HL-60 (cell line): ENCODE data around the gene PIGV.

Experiments
- DNase-seq, 2 experiments: peaks; one replicate each; pipeline ENCODE4 v3.0.0-alpha.2; 2010 to 2020; ENCODE audit warnings: low read depth in 1 of 2, low spot score in 1 of 2
- H3K27ac ChIP-seq: fragments of 250-450 bp; sonication (Bioruptor Pico); replicated peaks from 2 replicates; pipeline ENCODE4 v1.5.1; 2020; ENCODE audit warnings: mild to moderate bottlenecking, moderate library complexity
- H3K27me3 ChIP-seq: fragments of 250-450 bp; sonication (Bioruptor Pico); 2 replicates; pipeline ENCODE4 v1.5.1; 2021; ENCODE audit warnings: mild to moderate bottlenecking, moderate library complexity; ENCODE audit not compliant: insufficient read depth, poor library complexity, severe bottlenecking
- H3K4me3 ChIP-seq: replicated peaks from 2 replicates; pipeline ENCODE4 v1.5.1; 2011; ENCODE audit warnings: mild to moderate bottlenecking, control low read depth, low read length; ENCODE audit not compliant: insufficient read depth
- GABPA ChIP-seq: IDR thresholded peaks from 2 replicates; pipeline ENCODE4 v1.6.1; 2012; ENCODE audit warnings: low read depth
- POLR2AphosphoS5 ChIP-seq: IDR thresholded peaks from 2 replicates; pipeline ENCODE4 v1.6.1; 2012; ENCODE audit warnings: low read depth
- SPI1 ChIP-seq: IDR thresholded peaks from 2 replicates; pipeline ENCODE4 v1.6.1; 2012; ENCODE audit warnings: low read depth, mild to moderate bottlenecking, borderline replicate concordance
- TF ChIP-seq, protein P1 (sequence below): IDR thresholded peaks from 2 replicates; pipeline ENCODE4 v1.6.1; 2012; ENCODE audit warnings: low read depth; ENCODE audit not compliant: insufficient replicate concordance
- TF ChIP-seq, protein P2 (sequence below): IDR thresholded peaks from one replicate; pipeline ENCODE4 v1.5.1; 2011; ENCODE audit warnings: low read length, control low read depth, inconsistent platforms; ENCODE audit not compliant: insufficient read depth

PIGV gene

DNA sequence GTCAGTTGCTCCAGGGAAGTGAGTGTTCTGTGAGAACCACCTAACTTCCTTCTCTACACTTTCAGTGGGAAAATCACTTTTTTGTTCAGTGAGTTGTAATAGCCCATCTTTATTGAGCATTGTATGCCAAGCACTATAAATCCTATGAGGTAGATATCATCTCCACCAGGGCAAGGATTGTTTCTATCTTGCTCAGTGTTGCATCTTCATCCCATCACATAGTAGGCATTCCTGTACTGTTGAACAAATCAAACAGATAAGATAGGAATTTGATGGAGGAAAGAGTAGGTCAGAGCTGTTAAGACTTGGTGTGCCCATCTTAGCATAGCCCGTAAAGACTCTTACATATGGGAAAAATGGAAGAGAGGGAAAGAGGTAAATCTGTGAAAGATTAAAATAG lies 2.9 kb upstream of the PIGV start:
- Histone ChIP-seq H3K4me3 (no peak overlapping the region), H3K27ac (peak overlapping the region; percentile 100), H3K27me3 (no peaks in the 10 kb centered on the region)
- TF ChIP-seq, protein P1, sequence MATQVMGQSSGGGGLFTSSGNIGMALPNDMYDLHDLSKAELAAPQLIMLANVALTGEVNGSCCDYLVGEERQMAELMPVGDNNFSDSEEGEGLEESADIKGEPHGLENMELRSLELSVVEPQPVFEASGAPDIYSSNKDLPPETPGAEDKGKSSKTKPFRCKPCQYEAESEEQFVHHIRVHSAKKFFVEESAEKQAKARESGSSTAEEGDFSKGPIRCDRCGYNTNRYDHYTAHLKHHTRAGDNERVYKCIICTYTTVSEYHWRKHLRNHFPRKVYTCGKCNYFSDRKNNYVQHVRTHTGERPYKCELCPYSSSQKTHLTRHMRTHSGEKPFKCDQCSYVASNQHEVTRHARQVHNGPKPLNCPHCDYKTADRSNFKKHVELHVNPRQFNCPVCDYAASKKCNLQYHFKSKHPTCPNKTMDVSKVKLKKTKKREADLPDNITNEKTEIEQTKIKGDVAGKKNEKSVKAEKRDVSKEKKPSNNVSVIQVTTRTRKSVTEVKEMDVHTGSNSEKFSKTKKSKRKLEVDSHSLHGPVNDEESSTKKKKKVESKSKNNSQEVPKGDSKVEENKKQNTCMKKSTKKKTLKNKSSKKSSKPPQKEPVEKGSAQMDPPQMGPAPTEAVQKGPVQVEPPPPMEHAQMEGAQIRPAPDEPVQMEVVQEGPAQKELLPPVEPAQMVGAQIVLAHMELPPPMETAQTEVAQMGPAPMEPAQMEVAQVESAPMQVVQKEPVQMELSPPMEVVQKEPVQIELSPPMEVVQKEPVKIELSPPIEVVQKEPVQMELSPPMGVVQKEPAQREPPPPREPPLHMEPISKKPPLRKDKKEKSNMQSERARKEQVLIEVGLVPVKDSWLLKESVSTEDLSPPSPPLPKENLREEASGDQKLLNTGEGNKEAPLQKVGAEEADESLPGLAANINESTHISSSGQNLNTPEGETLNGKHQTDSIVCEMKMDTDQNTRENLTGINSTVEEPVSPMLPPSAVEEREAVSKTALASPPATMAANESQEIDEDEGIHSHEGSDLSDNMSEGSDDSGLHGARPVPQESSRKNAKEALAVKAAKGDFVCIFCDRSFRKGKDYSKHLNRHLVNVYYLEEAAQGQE, result no peak
- no peak for TF ChIP-seq SPI1
- no peak for TF ChIP-seq POLR2AphosphoS5
- TF ChIP-seq GABPA, result no peak
- TF ChIP-seq, protein P2, sequence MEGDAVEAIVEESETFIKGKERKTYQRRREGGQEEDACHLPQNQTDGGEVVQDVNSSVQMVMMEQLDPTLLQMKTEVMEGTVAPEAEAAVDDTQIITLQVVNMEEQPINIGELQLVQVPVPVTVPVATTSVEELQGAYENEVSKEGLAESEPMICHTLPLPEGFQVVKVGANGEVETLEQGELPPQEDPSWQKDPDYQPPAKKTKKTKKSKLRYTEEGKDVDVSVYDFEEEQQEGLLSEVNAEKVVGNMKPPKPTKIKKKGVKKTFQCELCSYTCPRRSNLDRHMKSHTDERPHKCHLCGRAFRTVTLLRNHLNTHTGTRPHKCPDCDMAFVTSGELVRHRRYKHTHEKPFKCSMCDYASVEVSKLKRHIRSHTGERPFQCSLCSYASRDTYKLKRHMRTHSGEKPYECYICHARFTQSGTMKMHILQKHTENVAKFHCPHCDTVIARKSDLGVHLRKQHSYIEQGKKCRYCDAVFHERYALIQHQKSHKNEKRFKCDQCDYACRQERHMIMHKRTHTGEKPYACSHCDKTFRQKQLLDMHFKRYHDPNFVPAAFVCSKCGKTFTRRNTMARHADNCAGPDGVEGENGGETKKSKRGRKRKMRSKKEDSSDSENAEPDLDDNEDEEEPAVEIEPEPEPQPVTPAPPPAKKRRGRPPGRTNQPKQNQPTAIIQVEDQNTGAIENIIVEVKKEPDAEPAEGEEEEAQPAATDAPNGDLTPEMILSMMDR, result no peak
- no peak for DNase-seq

DNA sequence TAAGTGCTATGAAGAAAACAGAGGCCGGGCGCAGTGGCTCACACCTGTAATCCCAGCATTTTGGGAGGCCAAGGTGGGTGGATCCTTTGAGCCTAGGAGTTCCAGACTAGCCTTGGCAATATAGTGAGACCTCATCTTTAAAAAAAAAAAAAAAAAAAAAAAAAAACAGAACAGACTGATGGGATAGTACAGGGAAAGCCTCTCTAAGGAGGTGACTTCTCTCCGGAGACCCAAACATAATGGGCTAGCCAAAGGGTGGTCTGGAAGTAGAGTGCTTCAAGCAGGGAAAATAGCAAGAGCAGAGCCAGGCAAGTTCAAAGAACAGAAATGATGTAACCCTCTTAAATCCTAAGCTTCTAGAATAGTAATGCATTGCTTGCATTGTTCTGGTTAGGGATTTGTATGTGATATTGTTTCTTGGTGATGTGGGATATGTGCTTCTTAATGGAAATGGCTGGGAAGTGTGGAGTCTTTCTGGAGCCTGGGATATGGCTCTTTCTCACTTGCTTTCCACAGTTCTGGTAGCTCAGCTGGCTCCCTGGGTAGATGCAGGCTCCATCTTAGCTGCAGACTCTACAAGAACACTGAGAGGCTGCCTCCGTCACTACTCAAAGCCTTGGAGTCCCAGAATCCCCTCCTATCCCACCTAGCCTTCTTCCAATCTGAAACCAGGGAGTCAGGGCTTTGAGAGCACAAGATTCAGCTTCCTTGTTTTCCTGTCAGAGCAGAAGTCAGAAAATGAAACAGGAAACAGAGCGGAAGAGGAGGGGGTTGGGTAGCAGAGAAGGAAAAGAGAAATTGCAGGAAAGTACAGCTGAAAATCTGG lies 1.9 kb upstream of the PIGV start:
- H3K27ac ChIP-seq, result peak overlapping the region; percentile 100
- DNase-seq, result peak in 1 of 2 experiments; percentile 84
- no peaks in the 10 kb centered on the region for H3K27me3 ChIP-seq
- no peak overlapping the region for H3K4me3 ChIP-seq
- TF ChIP-seq, protein P2, result no peak
- peak; percentile 88 for TF ChIP-seq SPI1
- 0 out of 2 replicates have a peak, but pooled peaks have one; percentile 10 for TF ChIP-seq GABPA
- TF ChIP-seq POLR2AphosphoS5, result no peak
- TF ChIP-seq, protein P1, result no peak

DNA sequence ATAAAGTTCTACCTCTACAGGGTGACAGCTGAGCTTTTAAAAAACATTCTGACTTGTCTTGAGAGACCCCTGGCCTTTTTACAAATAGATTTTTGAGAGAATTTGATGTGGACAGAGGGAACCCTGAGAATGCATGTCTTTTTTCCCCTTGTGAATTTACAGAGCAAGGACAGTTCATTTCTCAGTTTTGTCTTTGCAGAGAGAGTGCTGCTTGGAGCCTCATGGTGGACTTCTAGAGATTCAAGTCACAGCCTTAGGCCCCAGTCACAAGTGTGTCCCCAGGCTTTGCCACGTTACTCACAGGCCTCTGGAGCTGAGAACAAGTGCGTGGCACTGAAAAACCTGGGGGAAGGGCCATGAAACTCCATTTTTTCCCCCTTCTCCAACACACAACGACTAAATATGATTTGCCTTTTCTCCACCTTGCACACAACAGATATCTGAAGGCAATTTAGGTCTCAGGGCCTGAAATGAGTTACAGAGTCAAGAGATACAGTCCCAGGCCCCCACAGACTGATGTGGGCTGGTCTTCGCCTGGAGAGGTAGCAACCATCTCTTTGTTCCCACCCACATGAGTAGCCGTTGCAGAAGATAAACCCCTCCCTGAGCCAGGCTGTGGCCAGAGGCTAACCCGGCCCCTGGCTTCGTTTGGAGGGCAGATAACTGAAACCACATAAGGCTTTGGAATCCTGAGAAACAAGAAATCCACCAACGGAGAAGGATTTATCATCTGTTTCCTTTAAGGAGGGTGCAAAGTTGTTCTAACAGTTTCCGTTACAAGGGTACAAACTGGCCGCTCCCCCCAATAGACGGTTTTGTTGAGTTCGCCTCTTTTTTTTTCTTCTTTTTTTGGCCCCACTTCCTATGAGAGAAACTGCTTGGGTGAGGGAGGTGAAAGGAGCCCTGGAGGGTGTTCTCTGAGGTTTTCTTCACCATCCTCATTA lies 1.0 kb upstream of the PIGV start:
- Histone ChIP-seq H3K4me3 (peak overlapping the region; percentile 68), H3K27ac (peak overlapping the region; percentile 100), H3K27me3 (no peaks in the 10 kb centered on the region)
- peak in 1 of 2 experiments; percentile 91 for DNase-seq
- TF ChIP-seq, protein P2, result no peak
- TF ChIP-seq GABPA (no peak), POLR2AphosphoS5 (peak; percentile 79; the same call in 1 of the 2 replicates), SPI1 (no peak)
- TF ChIP-seq, protein P1, result peak; percentile 27
